ENCODE data around the gene GBA3. TPM values are rescaled to one million over a fixed set of nuclear protein-coding genes. Genes with fewer than 3 reads are reported as not detected.

Gene GBA3
- total RNA-seq, 4 donors from 2014 or later = 2.8 to 66.1 (median 24.7) TPM

DNA sequence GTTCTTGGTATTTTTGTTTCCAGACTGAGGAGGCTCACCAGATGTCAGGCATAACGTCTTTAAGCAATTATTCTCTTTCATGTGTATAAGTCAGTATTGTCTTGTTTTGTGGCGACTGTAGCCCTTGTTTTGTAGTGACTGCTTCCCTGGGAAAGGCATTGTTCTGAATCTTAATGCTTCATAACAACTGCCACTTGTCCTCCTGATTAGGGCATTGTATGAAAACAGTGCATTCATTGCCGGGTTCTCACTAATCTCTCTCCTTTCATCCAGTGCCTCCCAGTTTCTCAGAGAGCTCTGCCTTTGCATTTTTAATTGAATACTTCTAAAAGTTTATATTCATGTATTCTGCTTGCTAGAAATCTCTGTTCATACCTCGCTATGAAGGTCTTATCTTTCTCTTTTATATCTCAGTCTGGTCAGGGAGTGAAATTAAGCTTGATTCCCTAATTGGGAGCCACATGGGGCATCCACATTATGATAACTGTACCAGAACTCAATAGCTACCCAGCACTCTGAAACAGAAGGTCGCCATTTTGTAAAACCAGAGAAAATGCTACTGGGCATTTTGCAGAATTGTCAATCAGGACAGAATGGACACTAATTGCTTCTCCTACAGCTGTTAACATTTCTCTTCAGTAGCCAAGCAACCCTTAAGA is 149.8 kb downstream of the GBA3 start:
- H3K4me1 ChIP-seq = peaks cover 0 to 3% (median under 1%) of the 10 kb centered on the region in 4 donors
- no peak overlapping the region for H3K27ac ChIP-seq
- H3K9me3 ChIP-seq = peaks cover 0 to 5% of the 10 kb centered on the region in 2 donors
- no peak overlapping the region for H3K4me3 ChIP-seq
- no peak for DNase-seq
- H3K27me3 ChIP-seq = no peaks in the 10 kb centered on the region
- in situ Hi-C loops (cut with MboI; ENCODE audit: low pct_ligation_motif_present in 1 of 4, low pct_unique_long_range_greater_than_20kb in 1 of 4, low sequenced_read_pairs in 3 of 4) (no loop called here), intact Hi-C loops (cut with DNase I; ENCODE audit: low total_unique reads) (no loop called here)
- no peak for TF ChIP-seq POLR2AphosphoS5 (IDR thresholded peaks at IDR 0.05)
- no peak for TF ChIP-seq EP300 (IDR thresholded peaks at IDR 0.05; ENCODE audit: low read depth)
- no peak for TF ChIP-seq POLR2A (IDR thresholded peaks at IDR 0.05)
- no peak for TF ChIP-seq CTCF (IDR thresholded peaks at IDR 0.05)
- WGBS, 2 donors (ENCODE audit: low coverage in 1 of 2) = 64 to 73% methylated on average over 3 to 5 of the region's 5 CpGs
- H3K36me3 ChIP-seq = no peaks in the 10 kb centered on the region

- Histone ChIP-seq H3K27ac (peak overlapping the region; percentile 18 to 55 (median 37)), H3K4me1 (peaks cover 0 to 27% (median 13%) of the 10 kb centered on the region in 4 donors), H3K9me3 (no peaks in the 10 kb centered on the region), H3K27me3 (no peaks in the 10 kb centered on the region), H3K36me3 (no peaks in the 10 kb centered on the region), H3K4me3 (no peak overlapping the region)
- in situ Hi-C loops (cut with MboI; ENCODE audit: low pct_ligation_motif_present in 1 of 4, low pct_unique_long_range_greater_than_20kb in 1 of 4, low sequenced_read_pairs in 3 of 4) (no loop called here), intact Hi-C loops (cut with DNase I; ENCODE audit: low total_unique reads) (no loop called here)
- TF ChIP-seq POLR2AphosphoS5 (IDR thresholded peaks at IDR 0.05) (peak in 1 of 3 donors; percentile 47), EP300 (IDR thresholded peaks at IDR 0.05; ENCODE audit: low read depth) (no peak)
- peak; percentile 43 for DNase-seq
- WGBS, 2 donors (ENCODE audit: low coverage in 1 of 2) = 0 to 48% methylated on average over 1 of the region's 1 CpG
Measured at GRCh38 chr4:22848332-22848731, 155.6 kb downstream of the GBA3 start.

GRCh38 chr4:22850055-22850454 is 157.3 kb downstream of the GBA3 start:
- intact Hi-C loops (cut with DNase I; ENCODE audit: low total_unique reads) (no loop called here), in situ Hi-C loops (cut with MboI; ENCODE audit: low pct_ligation_motif_present in 1 of 4, low pct_unique_long_range_greater_than_20kb in 1 of 4, low sequenced_read_pairs in 3 of 4) (no loop called here)
- no peak for DNase-seq
- Histone ChIP-seq H3K27me3 (no peaks in the 10 kb centered on the region), H3K36me3 (no peaks in the 10 kb centered on the region), H3K9me3 (no peaks in the 10 kb centered on the region), H3K4me1 (peaks cover 0 to 27% (median 13%) of the 10 kb centered on the region in 4 donors), H3K4me3 (no peak overlapping the region), H3K27ac (peak overlapping the region in 1 of 4 donors; percentile 29)
- TF ChIP-seq EP300 (IDR thresholded peaks at IDR 0.05; ENCODE audit: low read depth) = no peak
- no peak for TF ChIP-seq CTCF (IDR thresholded peaks at IDR 0.05)
- TF ChIP-seq POLR2A (IDR thresholded peaks at IDR 0.05) = no peak
- TF ChIP-seq POLR2AphosphoS5 (IDR thresholded peaks at IDR 0.05) = no peak

- no peak for DNase-seq
- TF ChIP-seq POLR2A (IDR thresholded peaks at IDR 0.05) = no peak
- TF ChIP-seq EP300 (IDR thresholded peaks at IDR 0.05; ENCODE audit: low read depth) = no peak
- no peak for TF ChIP-seq CTCF (IDR thresholded peaks at IDR 0.05)
- TF ChIP-seq POLR2AphosphoS5 (IDR thresholded peaks at IDR 0.05) = no peak
- no peak overlapping the region for H3K4me3 ChIP-seq
- intact Hi-C loops (cut with DNase I; ENCODE audit: low total_unique reads) (no loop called here), in situ Hi-C loops (cut with MboI; ENCODE audit: low pct_ligation_motif_present in 1 of 4, low pct_unique_long_range_greater_than_20kb in 1 of 4, low sequenced_read_pairs in 3 of 4) (no loop called here)
- H3K4me1 ChIP-seq = peaks cover 0 to 27% (median 13%) of the 10 kb centered on the region in 4 donors
- peak overlapping the region in 1 of 4 donors; percentile 25 for H3K27ac ChIP-seq
- H3K9me3 ChIP-seq = no peaks in the 10 kb centered on the region
- H3K36me3 ChIP-seq = no peaks in the 10 kb centered on the region
- H3K27me3 ChIP-seq = no peaks in the 10 kb centered on the region
- 25 to 39% methylated on average over 1 to 2 of the region's 2 CpGs for WGBS, 2 donors (ENCODE audit: low coverage in 1 of 2)
Measured at GRCh38 chr4:22850630-22851029, 157.9 kb downstream of the GBA3 start.

DNA sequence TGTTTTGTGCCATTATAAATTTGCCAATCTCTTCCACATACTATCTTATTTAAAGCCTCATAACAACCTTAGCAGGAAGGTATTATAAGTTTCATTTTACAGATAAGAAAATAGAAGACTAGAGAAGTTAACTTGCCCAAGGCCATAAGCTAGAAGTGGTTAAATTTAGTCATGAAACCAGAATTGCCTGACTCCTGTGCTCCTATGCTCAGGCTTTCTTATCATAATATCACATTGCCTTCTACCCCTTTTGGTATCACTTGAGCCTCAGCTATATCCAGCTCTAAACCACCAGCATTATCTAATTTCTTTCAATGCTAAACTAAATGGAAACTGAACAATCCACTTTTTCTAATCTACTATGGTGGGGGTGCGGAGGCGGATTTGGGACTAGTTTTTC is 164.7 kb downstream of the GBA3 start:
- intact Hi-C loops (cut with DNase I; ENCODE audit: low total_unique reads) = no loop called here
- WGBS, 2 donors (ENCODE audit: low coverage in 1 of 2) = 95 to 100% methylated on average over 2 of the region's 2 CpGs
- Histone ChIP-seq H3K4me1 (no peaks in the 10 kb centered on the region), H3K9me3 (no peaks in the 10 kb centered on the region), H3K4me3 (no peak overlapping the region), H3K36me3 (no peaks in the 10 kb centered on the region), H3K27me3 (no peaks in the 10 kb centered on the region), H3K27ac (no peak overlapping the region)
- TF ChIP-seq POLR2AphosphoS5 (IDR thresholded peaks at IDR 0.05) (no peak), CTCF (IDR thresholded peaks at IDR 0.05) (no peak), EP300 (IDR thresholded peaks at IDR 0.05; ENCODE audit: low read depth) (no peak), POLR2A (IDR thresholded peaks at IDR 0.05) (no peak)
- no peak for DNase-seq
- in situ Hi-C loops (cut with MboI; ENCODE audit: low pct_ligation_motif_present in 1 of 4, low pct_unique_long_range_greater_than_20kb in 1 of 4, low sequenced_read_pairs in 3 of 4) = no loop called here

Data from transverse colon (tissue), 4 donors.